HepG2 (cell line): ENCODE results near the gene TCF23. TPM values are rescaled to one million over a fixed set of nuclear protein-coding genes. Genes with fewer than 3 reads are reported as not detected.

Experiments used
- ATAC-seq: fragments of 200-7000 bp; cut with Tn5 transposase; 3 replicates; pipeline ENCODE4 v1.9.1; 2020; ENCODE audit warnings: mild to moderate bottlenecking, moderate library complexity
- BruUV-seq: library from RNA; stranded (reverse); fragments of 400-500 nt; replicated peaks from 2 replicates; lab custom pipeline; 2021; lab: Mats Ljungman, UMichigan
- CTCF ChIA-PET: fragments of 300-600 bp; formaldehyde crosslinking; extraction: SDS; loops from one replicate; lab custom pipeline; 2021; ENCODE audit warnings: low total read pairs, inconsistent platforms, low intra/inter-chr PET ratio; lab: Yijun Ruan, JAX
- POLR2A ChIA-PET: fragments of 350-600 bp; sonication (Branson Sonifier 250); formaldehyde crosslinking; loops from one replicate; lab custom pipeline; 2020; ENCODE audit warnings: antibody characterized with exemption, inconsistent platforms; lab: Yijun Ruan, JAX
- DNase-seq: peaks from one replicate; pipeline ENCODE4 v3.0.0-alpha.2; 2015; ENCODE audit warnings: low spot score
- FAIRE-seq: peaks from 3 replicates; lab custom pipeline; 2011; peaks lifted over from hg19 to GRCh38; lab: Jason Lieb, UNC
- H2AFZ ChIP-seq: one replicate; pipeline ENCODE4 v1.6.1; 2011; ENCODE audit warnings: low read length, inconsistent platforms
- H3K27ac ChIP-seq: fragments of 300-600 bp; 3 replicates; pipeline ENCODE4 v1.8.0; 2011; ENCODE audit warnings: mixed run types, mild to moderate bottlenecking, mixed read lengths, low read length, inconsistent platforms; ENCODE audit not compliant: insufficient read depth; ENCODE audit errors: extremely low read length
- H3K27me3 ChIP-seq, 2 experiments: fragments of 200-600 bp in 1 of 2; 2 replicates in 1 of 2; 3 replicates in 1 of 2; pipeline versions ENCODE4 v1.6.0 to v1.8.0; 2011; ENCODE audit warnings: low read length in 2 of 2, mild to moderate bottlenecking in 2 of 2, moderate library complexity in 2 of 2, inconsistent platforms in 1 of 2; ENCODE audit not compliant: insufficient read depth in 2 of 2, control insufficient read depth in 1 of 2
- H3K36me3 ChIP-seq, 2 experiments: fragments of 200-600 bp in 1 of 2; replicated peaks in 1 of 2; 2 replicates in 1 of 2; 3 replicates in 1 of 2; pipeline versions ENCODE4 v1.5.1 to v1.8.0; 2011; ENCODE audit warnings: low read length in 2 of 2, inconsistent platforms in 1 of 2; ENCODE audit not compliant: insufficient read depth in 2 of 2, control insufficient read depth in 1 of 2
- H3K4me1 ChIP-seq: 2 replicates; pipeline ENCODE4 v1.5.1; 2012; ENCODE audit warnings: low read length, inconsistent platforms; ENCODE audit not compliant: insufficient read depth
- H3K4me2 ChIP-seq: 2 replicates; pipeline ENCODE4 v1.6.0; 2011; ENCODE audit warnings: low read depth, low read length, inconsistent platforms
- H3K4me3 ChIP-seq, 3 experiments: fragments of 200-600 bp in 1 of 3; sonication (generic), shearing (Covaris generic) in 1 of 3; replicated peaks in 1 of 3; 2 replicates each; pipeline ENCODE4 v1.5.1; 2011 to 2016; ENCODE audit warnings: low read length in 3 of 3, inconsistent platforms in 2 of 3, low read depth in 2 of 3, mild to moderate bottlenecking in 2 of 3, control low read depth in 1 of 3, mixed read lengths in 1 of 3; ENCODE audit not compliant: insufficient read depth in 1 of 3
- H3K79me2 ChIP-seq: one replicate; pipeline ENCODE4 v1.6.1; 2011; ENCODE audit warnings: low read length, inconsistent platforms; ENCODE audit not compliant: insufficient read depth
- H3K9ac ChIP-seq: 2 replicates; pipeline ENCODE4 v1.6.0; 2011; ENCODE audit warnings: mild to moderate bottlenecking, low read depth, low read length, inconsistent platforms; ENCODE audit not compliant: insufficient read depth
- H3K9me3 ChIP-seq: 2 replicates; pipeline ENCODE4 v1.5.1; 2012; ENCODE audit warnings: mild to moderate bottlenecking, low read length
- H4K20me1 ChIP-seq: 2 replicates; pipeline ENCODE4 v1.6.0; 2011; ENCODE audit warnings: inconsistent platforms, mild to moderate bottlenecking, low read length, moderate library complexity; ENCODE audit not compliant: insufficient read depth
- CENPT ChIP-seq: sonication (generic); formaldehyde crosslinking; IDR thresholded peaks from 2 replicates; pipeline ENCODE4 v1.8.0; 2022; ENCODE audit warnings: low read depth, mild to moderate bottlenecking, moderate library complexity, missing genetic modification reagents
- CREBL2 ChIP-seq: sonication (generic); formaldehyde crosslinking; IDR thresholded peaks from 2 replicates; pipeline ENCODE4 v1.8.1; 2023; ENCODE audit warnings: missing genetic modification reagents, mild to moderate bottlenecking, borderline replicate concordance
- FIP1L1 ChIP-seq: fragments of 200-400 bp; formaldehyde crosslinking; IDR thresholded peaks from 2 replicates; pipeline ENCODE4 v1.6.1; 2018; ENCODE audit warnings: low read depth, mild to moderate bottlenecking, low read length, moderate library complexity, borderline replicate concordance; ENCODE audit not compliant: insufficient read depth
- FOSL1 ChIP-seq: sonication (generic); formaldehyde crosslinking; IDR thresholded peaks from 2 replicates; pipeline ENCODE4 v1.9.0; 2021; ENCODE audit warnings: missing genetic modification reagents, borderline replicate concordance
- FOXM1 ChIP-seq: sonication (generic); formaldehyde crosslinking; IDR thresholded peaks from 2 replicates; pipeline ENCODE4 v1.5.0; 2020; ENCODE audit warnings: missing genetic modification reagents
- GZF1 ChIP-seq: sonication (generic); formaldehyde crosslinking; IDR thresholded peaks from 2 replicates; pipeline ENCODE4 v1.5.1; 2020; ENCODE audit warnings: mild to moderate bottlenecking, missing genetic modification reagents
- HMG20A ChIP-seq: IDR thresholded peaks from 2 replicates; pipeline ENCODE4 v1.6.1; 2016; ENCODE audit warnings: borderline replicate concordance
- HMG20B ChIP-seq: conservative IDR thresholded peaks from 2 replicates; pipeline ENCODE4 v1.6.1; 2016; ENCODE audit warnings: missing genetic modification reagents, missing compliant biosample characterization
- KLF13 ChIP-seq: sonication (generic); formaldehyde crosslinking; IDR thresholded peaks from 2 replicates; pipeline ENCODE4 v1.4.0; 2020; ENCODE audit warnings: mild to moderate bottlenecking, missing genetic modification reagents
- MEIS2 ChIP-seq: sonication (generic); formaldehyde crosslinking; IDR thresholded peaks from 2 replicates; pipeline ENCODE4 v1.9.0; 2021; ENCODE audit warnings: mild to moderate bottlenecking, missing genetic modification reagents
- RERE ChIP-seq: IDR thresholded peaks from 2 replicates; pipeline ENCODE4 v1.6.1; 2016; ENCODE audit warnings: low read depth, missing genetic modification reagents, missing compliant biosample characterization
- TBP ChIP-seq: sonication (generic); formaldehyde crosslinking; IDR thresholded peaks from 2 replicates; pipeline ENCODE4 v1.5.0; 2020; ENCODE audit warnings: missing genetic modification reagents
- YY1 ChIP-seq: IDR thresholded peaks from 2 replicates; pipeline ENCODE4 v1.6.1; 2011; ENCODE audit warnings: low read length, low read depth, moderate library complexity, mild to moderate bottlenecking; ENCODE audit not compliant: insufficient read depth, insufficient replicate concordance
- ZBTB38 ChIP-seq: sonication (generic); formaldehyde crosslinking; IDR thresholded peaks from 2 replicates; pipeline ENCODE4 v1.5.1; 2020; ENCODE audit warnings: mild to moderate bottlenecking, missing genetic modification reagents
- ZEB1 ChIP-seq: IDR thresholded peaks from 2 replicates; pipeline ENCODE4 v1.6.1; 2012; ENCODE audit warnings: mild to moderate bottlenecking, low read depth, inconsistent platforms; ENCODE audit not compliant: insufficient replicate concordance
- ZFP82 ChIP-seq: sonication (generic); formaldehyde crosslinking; IDR thresholded peaks from 2 replicates; pipeline ENCODE4 v1.5.1; 2020; ENCODE audit warnings: mild to moderate bottlenecking, missing genetic modification reagents, borderline replicate concordance
- ZNF282 ChIP-seq: fragments of 450-650 bp; IDR thresholded peaks from 2 replicates; pipeline ENCODE4 v1.6.1; 2018; ENCODE audit not compliant: partially characterized antibody
- ZNF432 ChIP-seq: sonication (generic); formaldehyde crosslinking; IDR thresholded peaks from 2 replicates; pipeline ENCODE4 v1.5.0; 2020; ENCODE audit warnings: missing genetic modification reagents, mild to moderate bottlenecking, borderline replicate concordance
- ZNF761 ChIP-seq: sonication (generic); formaldehyde crosslinking; conservative IDR thresholded peaks from 2 replicates; pipeline ENCODE4 v1.4.0; 2020; ENCODE audit warnings: mild to moderate bottlenecking, missing genetic modification reagents
- WGBS: methylation state at CpG from one replicate; pipeline ENCODE4 v1.1.6; 2017; ENCODE audit warnings: low lambda C conversion rate; 5-methylcytosine and 5-hydroxymethylcytosine counted together
- in situ Hi-C: cut with HindIII; loops from 2 replicates; pipeline ENCODE4 v1.10.0; 2017; ENCODE audit warnings: low pct_unique_long_range_greater_than_20kb; ENCODE audit not compliant: extremely low pct_ligation_motif_present
- intact Hi-C: fragments of 100-400 bp; cut with micrococcal nuclease; formaldehyde crosslinking; loops from one replicate; pipeline ENCODE4 v1.10.0; 2022; ENCODE audit not compliant: unreplicated experiment
- polyA plus RNA-seq, 8 experiments: library from polyadenylated mRNA; depleted of rRNA in 3 of 8; stranded (reverse) in 7 of 8; unstranded in 1 of 8; fragments of >200 nt; fragmentation: Illumina TruSeq in 4 of 8; extraction: Trizol in 4 of 8; gene quantifications; 2 replicates each; pipeline versions ENCODE4 v1.2.1 to v1.2.3, GENCODE V29; 2011 to 2016; ENCODE audit warnings: low read depth in 4 of 8, missing spikeins in 1 of 8, mixed read lengths in 1 of 8; ENCODE audit not compliant: insufficient read depth in 1 of 8
- total RNA-seq, 5 experiments: library from RNA; depleted of rRNA; stranded (reverse); fragments of >200 nt; fragmentation: Illumina TruSeq; extraction: Trizol; gene quantifications; 2 replicates each; pipeline ENCODE4 v1.2.3, GENCODE V29; 2016; ENCODE audit warnings: low read depth in 1 of 5

Gene TCF23
- total and polyA plus RNA-seq, 2 of the 13 experiments (the other 11 are each of a cell fraction or from before 2014, with no cell fraction given): 0.02 to 1.4 TPM

GRCh38 chr2:27121906-27122305, 26.9 kb upstream of the TCF23 start:
- WGBS: 18% methylated on average over 2 of the region's 2 CpGs
- ATAC-seq: no peak

More at GRCh38 chr2:27121906-27122305, 26.9 kb upstream of the TCF23 start:
- ChIA-PET CTCF (no interaction called here), POLR2A (interaction anchor here (5.3 kb wide), 1 partner anchor 11 kb away, joined by 76 read pairs; the partner anchor contains the start of gene PREB)
- H3K27ac ChIP-seq: no peak overlapping the region
- intact Hi-C loops (no loop called here), in situ Hi-C loops (no loop called here)
- peaks cover 2 to 48% of the 10 kb centered on the region in 2 experiments; a peak in 4 of 5 replicates for H3K27me3 ChIP-seq
- peaks cover 71% of the 10 kb centered on the region for H3K4me1 ChIP-seq
- DNase-seq (no peak), FAIRE-seq (no peak)
- H3K4me3 ChIP-seq: 0 out of 6 replicates have a peak overlapping the region, but pooled peaks of 1 of the 3 experiments have one; percentile 7
- H3K36me3 ChIP-seq: no peaks in the 10 kb centered on the region
- H3K9ac ChIP-seq: peak overlapping the region; percentile 19; the same call in 1 of the 2 replicates
- H4K20me1 ChIP-seq: no peaks in the 10 kb centered on the region
- H3K79me2 ChIP-seq: no peaks in the 10 kb centered on the region
- BruUV-seq: no TSS peak
- no peaks in the 10 kb centered on the region for H3K9me3 ChIP-seq
- TF ChIP-seq ZNF761 (CRISPR knock-in tag) (no peak), CENPT (CRISPR knock-in tag) (no peak), FOXM1 (CRISPR knock-in tag) (no peak), CREBL2 (no peak), ZEB1 (no peak), TBP (CRISPR knock-in tag) (no peak), ZNF432 (CRISPR knock-in tag) (no peak), ZNF282 (no peak), MEIS2 (CRISPR knock-in tag) (no peak), HMG20A (no peak), YY1 (no peak), FOSL1 (CRISPR knock-in tag) (no peak), GZF1 (CRISPR knock-in tag) (no peak), HMG20B (CRISPR knock-in tag) (no peak), KLF13 (CRISPR knock-in tag) (no peak), ZFP82 (CRISPR knock-in tag) (no peak), RERE (CRISPR knock-in tag) (no peak), FIP1L1 (no peak), ZBTB38 (CRISPR knock-in tag) (no peak)
- H3K4me2 ChIP-seq: peak overlapping the region; percentile 99
- H2AFZ ChIP-seq: no peak overlapping the region
